IPS-15b (cell line): Measurements from ENCODE around the gene SSC4D.
"Not testable (repeated sequence)": the region's sequence is repeated elsewhere in the genome, so short reads cannot be mapped to it uniquely, and the experiment has no call there.

Experiments
- H3K27me3 ChIP-seq: one replicate; pipeline ENCODE4 v1.6.1; 2013; ENCODE audit warnings: low read length; ENCODE audit not compliant: control insufficient read depth, insufficient read depth
- H3K36me3 ChIP-seq: one replicate; pipeline ENCODE4 v1.6.1; 2013; ENCODE audit warnings: low read length; ENCODE audit not compliant: control insufficient read depth, insufficient read depth
- H3K4me1 ChIP-seq: one replicate; pipeline ENCODE4 v1.6.1; 2013; ENCODE audit warnings: mild to moderate bottlenecking, low read length; ENCODE audit not compliant: control insufficient read depth, insufficient read depth
- H3K4me3 ChIP-seq: one replicate; pipeline ENCODE4 v1.5.1; 2013; ENCODE audit warnings: low read depth, low read length
- H3K9ac ChIP-seq: one replicate; pipeline ENCODE4 v1.6.1; 2013; ENCODE audit warnings: low read depth, mild to moderate bottlenecking, low read length
- H3K9me3 ChIP-seq: one replicate; pipeline ENCODE4 v1.6.1; 2013; ENCODE audit warnings: mild to moderate bottlenecking, low read length; ENCODE audit not compliant: control insufficient read depth, insufficient read depth

The SSC4D gene

GRCh38 chr7:76394957-76395356 is 14.5 kb downstream of the SSC4D start:
- H3K4me3 ChIP-seq = no peak overlapping the region
- no peaks in the 10 kb centered on the region for H3K36me3 ChIP-seq
- H3K4me1 ChIP-seq = peaks cover 10% of the 10 kb centered on the region
- H3K9me3 ChIP-seq = no peaks in the 10 kb centered on the region
- H3K27me3 ChIP-seq = peaks cover 5% of the 10 kb centered on the region
- H3K9ac ChIP-seq = no peak overlapping the region

- Histone ChIP-seq H3K9ac (peak overlapping the region; percentile 70), H3K27me3 (peaks cover 5% of the 10 kb centered on the region), H3K36me3 (peaks cover 2% of the 10 kb centered on the region), H3K9me3 (no peaks in the 10 kb centered on the region), H3K4me3 (peak overlapping the region; percentile 79), H3K4me1 (peaks cover 12% of the 10 kb centered on the region)
Measured at GRCh38 chr7:76393116-76394031, 16.1 kb downstream of the SSC4D start.

GRCh38 chr7:76392531-76393115 is 16.9 kb downstream of the SSC4D start:
- Histone ChIP-seq H3K36me3 (peaks cover 2% of the 10 kb centered on the region), H3K9ac (peak overlapping the region; percentile 54), H3K4me1 (peaks cover 10% of the 10 kb centered on the region), H3K4me3 (peak overlapping the region; percentile 50), H3K9me3 (no peaks in the 10 kb centered on the region), H3K27me3 (no peaks in the 10 kb centered on the region)

- peaks cover 2% of the 10 kb centered on the region for H3K36me3 ChIP-seq
- H3K9me3 ChIP-seq = no peaks in the 10 kb centered on the region
- no peak overlapping the region for H3K4me3 ChIP-seq
- no peaks in the 10 kb centered on the region for H3K27me3 ChIP-seq
- peaks cover 4% of the 10 kb centered on the region for H3K4me1 ChIP-seq
- no peak overlapping the region for H3K9ac ChIP-seq
Measured at GRCh38 chr7:76390092-76390491, 19.4 kb downstream of the SSC4D start.

- H3K9ac ChIP-seq, H3K27me3 ChIP-seq, H3K4me1 ChIP-seq, H3K4me3 ChIP-seq, H3K36me3 ChIP-seq, H3K9me3 ChIP-seq: not testable (repeated sequence)
Measured at GRCh38 chr7:76387789-76388188, 21.7 kb downstream of the SSC4D start.

DNA sequence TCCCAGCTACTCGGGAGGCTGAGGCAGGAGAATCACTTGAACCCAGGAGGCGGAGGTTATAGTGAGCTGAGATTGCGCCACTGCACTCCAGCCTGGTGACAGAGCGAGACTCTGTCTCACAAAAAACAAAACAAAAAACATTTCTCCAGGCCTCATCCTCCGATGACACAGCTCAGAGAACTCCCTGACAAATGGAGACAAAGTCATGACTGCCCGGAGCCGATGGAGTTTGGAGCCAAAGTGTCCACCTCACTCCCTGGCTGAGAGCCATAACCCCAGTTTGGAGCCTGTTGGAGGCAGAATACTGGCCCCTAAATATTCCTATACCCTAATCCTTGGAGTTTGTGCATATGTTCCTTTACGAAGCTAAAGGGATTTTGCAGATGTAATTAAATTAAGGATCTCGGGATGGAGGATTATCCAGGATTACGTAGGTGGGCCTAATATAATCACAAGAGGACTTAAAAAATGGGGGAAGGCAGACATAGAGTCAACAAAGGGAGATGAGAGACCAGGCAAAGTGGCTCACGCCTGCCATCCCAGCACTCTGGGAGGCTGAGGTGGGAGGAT is 22.7 kb downstream of the SSC4D start:
- no peak overlapping the region for H3K9ac ChIP-seq
- peaks cover 4% of the 10 kb centered on the region for H3K4me1 ChIP-seq
- H3K4me3 ChIP-seq = no peak overlapping the region
- peaks cover 2% of the 10 kb centered on the region for H3K36me3 ChIP-seq
- H3K27me3 ChIP-seq = no peaks in the 10 kb centered on the region
- H3K9me3 ChIP-seq = no peaks in the 10 kb centered on the region

DNA sequence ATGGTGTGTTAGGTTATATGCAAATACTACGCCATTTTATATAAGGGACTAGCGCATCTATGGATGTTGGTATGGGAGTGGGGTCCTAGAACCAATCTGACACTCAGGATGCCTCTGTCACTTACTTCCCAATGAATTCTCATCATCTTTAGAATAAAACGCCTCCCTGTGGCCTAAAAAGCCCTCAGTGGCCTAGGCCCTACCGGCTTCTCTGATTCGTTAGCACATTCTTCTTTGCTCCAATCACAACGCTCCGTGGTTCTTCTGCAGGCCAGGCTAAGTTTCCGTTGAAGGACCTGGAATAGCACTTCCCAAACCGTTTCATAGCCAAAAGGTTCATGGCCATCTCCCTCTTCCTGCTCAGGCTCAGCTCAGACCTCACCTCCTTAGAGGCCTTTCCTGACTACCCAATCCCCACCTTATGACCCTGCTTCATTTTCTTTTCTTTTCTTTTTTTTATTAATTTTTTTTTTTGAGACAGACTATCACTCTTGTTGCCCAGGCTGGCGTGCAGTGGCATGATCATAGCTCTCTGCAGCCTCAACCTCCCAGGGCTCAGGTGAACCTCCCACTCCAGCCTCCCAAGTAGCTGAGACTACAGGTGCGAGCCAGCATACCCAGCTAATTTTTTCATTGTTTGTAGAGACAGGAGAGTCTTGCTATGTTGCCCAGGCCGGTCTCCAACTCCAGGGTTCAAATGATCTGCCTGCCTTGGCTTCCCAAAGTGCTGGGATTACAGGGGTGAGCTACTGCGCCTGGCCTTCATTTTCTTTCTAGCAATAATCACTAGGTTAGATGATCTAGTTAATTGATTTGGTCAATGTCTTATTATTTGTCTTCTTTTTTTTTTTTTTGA is 26.2 kb downstream of the SSC4D start:
- Histone ChIP-seq H3K4me1 (peaks cover 6% of the 10 kb centered on the region), H3K36me3 (no peaks in the 10 kb centered on the region), H3K9ac (no peak overlapping the region), H3K9me3 (no peaks in the 10 kb centered on the region), H3K27me3 (no peaks in the 10 kb centered on the region), H3K4me3 (no peak overlapping the region)

- Histone ChIP-seq H3K9ac (no peak overlapping the region), H3K4me1 (peaks cover 6% of the 10 kb centered on the region), H3K27me3 (no peaks in the 10 kb centered on the region), H3K9me3 (no peaks in the 10 kb centered on the region), H3K36me3 (no peaks in the 10 kb centered on the region), H3K4me3 (no peak overlapping the region)
Measured at GRCh38 chr7:76381814-76382213, 27.7 kb downstream of the SSC4D start.

- H3K4me1 ChIP-seq = peaks cover 6% of the 10 kb centered on the region
- H3K9ac ChIP-seq = peak overlapping the region; percentile 26
- no peaks in the 10 kb centered on the region for H3K36me3 ChIP-seq
- peak overlapping the region; percentile 62 for H3K4me3 ChIP-seq
- no peaks in the 10 kb centered on the region for H3K27me3 ChIP-seq
- H3K9me3 ChIP-seq = no peaks in the 10 kb centered on the region
Measured at GRCh38 chr7:76380623-76380966, 28.9 kb downstream of the SSC4D start.

- H3K4me1 ChIP-seq = peaks cover 4% of the 10 kb centered on the region
- H3K4me3 ChIP-seq = no peak overlapping the region
- no peak overlapping the region for H3K9ac ChIP-seq
Measured at GRCh38 chr7:76377186-76377918, 32.1 kb downstream of the SSC4D start.

GRCh38 chr7:76375251-76375650 is 34.2 kb downstream of the SSC4D start:
- Histone ChIP-seq H3K9ac (no peak overlapping the region), H3K36me3 (no peaks in the 10 kb centered on the region), H3K4me3 (no peak overlapping the region), H3K27me3 (no peaks in the 10 kb centered on the region), H3K9me3 (no peaks in the 10 kb centered on the region), H3K4me1 (peaks cover 1% of the 10 kb centered on the region)

More at GRCh38 chr7:76377186-76377918, 32.1 kb downstream of the SSC4D start:
- H3K27me3 ChIP-seq = no peaks in the 10 kb centered on the region
- H3K9me3 ChIP-seq = no peaks in the 10 kb centered on the region
- H3K36me3 ChIP-seq = no peaks in the 10 kb centered on the region
